ENCODE data around the gene TXNRD1.

Gene TXNRD1

DNA sequence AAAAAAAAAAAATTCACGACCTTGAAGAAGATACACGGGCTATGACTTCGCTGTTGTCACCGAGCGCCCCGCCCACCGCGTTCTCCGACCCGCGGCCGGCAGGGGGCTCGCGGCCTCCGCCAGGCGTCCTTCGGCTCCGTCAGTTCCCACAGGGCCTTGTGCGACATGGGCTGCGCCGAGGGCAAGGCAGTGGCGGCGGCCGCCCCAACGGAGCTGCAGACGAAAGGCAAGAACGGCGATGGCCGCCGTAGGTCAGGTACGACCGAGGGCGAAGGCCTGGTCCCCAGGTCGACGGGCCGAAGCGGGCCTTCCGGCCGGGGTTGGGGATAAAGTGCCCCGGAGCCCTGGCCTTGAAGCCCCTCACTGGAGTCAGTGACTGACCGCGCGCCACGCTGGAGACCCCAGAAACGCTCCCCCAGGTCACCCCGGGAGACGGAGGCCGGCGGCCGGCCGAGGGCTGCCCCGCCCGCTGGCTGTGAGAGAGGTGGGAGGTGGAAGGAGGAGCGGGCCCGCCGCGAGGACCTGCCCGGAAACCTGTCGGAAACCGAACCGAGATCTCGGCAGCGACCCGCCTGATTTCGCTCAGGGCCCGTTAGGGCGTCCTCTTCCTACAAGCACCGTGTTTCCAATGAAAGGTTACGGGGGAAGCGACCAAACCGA lies at the start of gene TXNRD1:
TXNRD1 (plus strand) TSS at position 142 of the 660 bp plus-strand sequence; CDS start at position 166, 24 bp downstream.
- peak; percentile 86 for DNase-seq (ENCODE audit: low read depth)

DNA sequence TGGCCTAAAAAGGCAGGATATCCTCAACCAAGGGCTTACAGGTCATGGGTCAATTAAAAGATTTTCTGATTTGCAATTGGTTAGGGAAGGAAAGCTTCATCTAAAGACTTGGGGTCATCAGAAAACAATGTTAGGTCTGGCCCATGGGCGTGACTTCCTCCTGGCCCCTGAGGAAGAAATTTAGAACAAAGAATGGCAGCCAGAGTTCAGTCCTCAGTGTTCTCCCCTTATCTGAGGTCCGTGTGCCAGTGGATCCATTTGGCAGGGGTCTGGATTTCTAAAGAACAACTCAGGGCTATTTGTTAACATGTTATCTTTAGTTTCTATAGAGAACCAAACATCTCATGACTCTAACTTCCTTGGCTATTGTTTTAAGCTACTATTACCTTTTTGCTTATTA lies 49.8 kb upstream of the TXNRD1 start:
- DNase-seq (ENCODE audit: low read depth), result no peak

DNA sequence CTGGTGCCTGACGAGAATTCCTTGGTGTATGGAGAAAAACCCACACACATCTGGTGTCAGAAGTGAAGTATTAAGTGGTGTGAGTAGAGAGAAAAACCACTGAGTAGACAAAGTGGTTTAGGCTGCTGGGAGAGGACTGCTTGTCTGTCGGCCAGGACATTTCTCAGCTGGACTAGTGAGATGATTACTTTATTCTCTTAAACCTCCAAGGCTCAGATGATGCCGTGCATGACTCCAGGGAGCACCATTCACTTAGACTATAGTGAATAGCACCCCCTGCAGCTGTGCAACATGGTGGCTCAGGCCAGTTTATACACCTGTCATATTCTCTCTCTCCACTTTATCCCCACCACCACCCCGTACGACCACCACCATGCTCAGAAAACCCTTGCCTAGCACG lies 49.1 kb upstream of the TXNRD1 start:
- no peak for DNase-seq (ENCODE audit: low read depth)

DNA sequence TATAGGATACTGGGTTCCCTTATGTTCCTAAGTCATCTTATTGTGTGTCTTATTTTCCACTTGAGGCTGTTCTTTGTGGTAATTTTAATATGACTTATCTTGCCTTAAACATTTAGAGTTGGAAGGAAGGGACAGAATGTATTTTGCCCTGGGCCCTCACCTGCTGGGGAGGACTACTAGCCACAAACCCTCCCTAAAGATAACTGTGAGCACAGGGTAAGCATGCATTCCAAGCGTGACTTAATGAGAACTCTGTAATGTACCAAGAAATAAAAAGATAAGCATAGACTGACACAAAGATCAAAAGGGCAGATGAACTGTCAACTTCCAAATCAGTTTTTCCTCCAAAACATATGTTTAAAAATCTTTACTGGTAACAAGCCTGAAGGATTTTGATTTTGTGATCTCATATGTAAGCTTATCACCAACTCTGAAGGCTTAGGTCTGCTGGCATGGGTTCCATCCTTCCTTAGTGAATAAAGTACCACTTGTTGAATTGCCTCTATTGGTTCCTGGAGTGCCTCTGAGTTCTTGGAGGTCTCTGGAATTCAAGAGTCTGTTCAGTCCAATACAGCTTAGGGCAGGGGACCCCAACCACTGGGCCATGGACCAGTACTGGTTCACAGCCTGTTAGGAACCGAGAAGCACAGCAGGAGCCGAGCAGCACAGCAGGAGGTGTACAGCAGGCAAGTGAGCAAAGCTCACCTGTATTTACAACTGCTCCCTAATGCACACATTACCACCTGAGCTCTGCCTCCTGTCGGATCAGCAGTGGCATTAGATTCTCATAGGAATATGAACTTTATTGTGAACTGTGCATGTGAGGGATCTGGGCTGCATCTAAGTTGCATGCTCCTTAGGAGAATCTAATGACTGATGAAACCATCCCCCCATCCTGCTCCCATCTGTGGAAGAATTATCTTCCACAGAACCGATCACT lies 47.8 kb upstream of the TXNRD1 start:
- DNase-seq (ENCODE audit: low read depth), result no peak

DNA sequence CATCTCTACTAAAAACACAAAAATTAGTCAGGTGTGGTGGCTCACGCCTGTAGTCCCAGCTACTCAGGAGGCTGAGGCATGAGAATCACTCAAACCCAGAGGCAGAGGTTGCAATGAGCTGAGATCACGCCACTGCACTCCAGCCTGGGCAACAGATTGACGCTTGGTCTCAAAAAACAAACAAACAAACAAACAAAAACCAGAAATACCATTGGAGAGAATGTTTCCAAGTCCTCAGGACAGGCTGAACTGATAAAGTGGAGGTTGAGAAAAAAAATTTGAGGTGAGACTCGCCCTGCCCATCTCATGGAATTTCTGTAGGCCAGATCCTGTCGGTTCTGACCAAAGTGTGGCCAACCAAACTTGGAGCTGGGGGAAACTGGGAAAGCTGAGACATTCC lies 47.0 kb upstream of the TXNRD1 start:
- DNase-seq (ENCODE audit: low read depth), result no peak

DNA sequence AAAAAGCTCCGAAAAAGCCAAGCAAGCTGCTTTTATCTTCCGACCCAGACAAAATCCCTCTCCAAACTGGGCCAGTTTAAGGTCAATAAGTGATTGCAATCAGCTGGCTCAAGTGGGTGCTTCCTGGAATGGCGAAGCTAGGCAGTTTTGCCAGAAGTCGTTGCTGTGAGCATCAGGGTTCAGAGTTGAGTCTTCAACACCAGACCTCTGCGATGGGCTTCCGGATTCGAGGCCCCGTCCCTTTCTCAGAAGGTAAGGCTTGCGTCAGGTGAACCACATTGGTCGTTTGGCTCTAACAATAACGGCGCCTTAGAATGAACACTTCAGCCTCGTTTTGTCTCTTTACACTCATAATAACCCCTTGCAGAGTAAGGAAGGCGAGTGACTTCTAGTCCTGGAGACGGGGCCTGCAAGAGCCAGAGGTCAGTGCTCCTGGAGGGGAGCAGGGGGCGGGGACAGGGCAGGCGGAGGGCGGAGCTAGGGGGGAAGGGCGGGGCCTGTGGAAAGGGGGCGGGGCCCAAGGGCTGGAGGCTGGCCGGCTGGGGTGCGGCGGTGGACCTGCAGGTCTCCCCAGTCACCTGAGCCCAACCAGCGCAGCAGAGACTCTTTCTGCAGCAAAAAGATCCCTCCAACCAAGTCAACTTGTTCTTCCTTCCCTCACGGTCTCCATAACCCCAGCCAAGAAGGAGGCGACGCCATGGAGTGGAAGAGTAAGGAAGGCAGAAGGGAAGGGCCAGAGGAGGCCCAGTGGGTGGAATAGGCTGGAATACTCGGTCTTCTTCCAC lies 43.6 kb upstream of the TXNRD1 start:
- DNase-seq (ENCODE audit: low read depth), result no peak

DNA sequence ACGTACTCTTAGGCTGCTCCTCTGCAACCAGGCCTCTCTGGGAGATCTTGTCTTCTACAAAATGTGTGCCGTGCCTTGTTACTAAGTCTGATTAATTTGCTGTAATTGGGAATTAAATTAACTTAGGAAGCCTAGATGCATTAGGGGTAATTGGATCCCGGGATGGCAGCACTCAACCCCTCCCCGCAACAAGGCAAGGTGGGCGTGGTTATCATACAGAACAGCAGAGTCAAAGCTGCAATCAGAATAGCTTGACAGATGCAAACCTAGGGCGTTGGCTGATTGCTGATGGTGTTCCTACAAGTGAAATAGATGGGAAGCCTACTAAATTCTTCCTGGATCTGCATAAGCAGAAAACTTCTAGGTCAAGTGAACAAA lies 43.0 kb upstream of the TXNRD1 start:
- no peak for DNase-seq (ENCODE audit: low read depth)

DNA sequence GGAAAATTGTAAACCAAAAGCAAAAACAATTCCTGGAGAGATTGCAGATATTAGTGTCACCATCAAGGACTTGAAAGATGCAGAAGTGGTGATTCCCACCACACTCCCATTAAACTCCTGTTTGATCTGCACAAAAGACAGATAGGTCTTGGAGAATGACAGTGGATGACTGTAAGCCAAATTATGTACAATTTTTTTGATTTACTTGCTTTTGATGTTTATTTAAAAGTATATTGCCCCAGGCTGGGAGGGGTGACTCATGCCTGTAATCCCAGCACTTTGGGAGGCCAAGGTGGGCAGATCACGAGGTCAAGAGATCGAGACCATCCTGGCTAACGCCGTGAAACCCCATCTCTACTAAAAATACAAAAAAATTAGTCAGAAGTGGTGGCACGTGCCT lies 41.8 kb upstream of the TXNRD1 start:
- DNase-seq (ENCODE audit: low read depth), result peak; percentile 58

DNA sequence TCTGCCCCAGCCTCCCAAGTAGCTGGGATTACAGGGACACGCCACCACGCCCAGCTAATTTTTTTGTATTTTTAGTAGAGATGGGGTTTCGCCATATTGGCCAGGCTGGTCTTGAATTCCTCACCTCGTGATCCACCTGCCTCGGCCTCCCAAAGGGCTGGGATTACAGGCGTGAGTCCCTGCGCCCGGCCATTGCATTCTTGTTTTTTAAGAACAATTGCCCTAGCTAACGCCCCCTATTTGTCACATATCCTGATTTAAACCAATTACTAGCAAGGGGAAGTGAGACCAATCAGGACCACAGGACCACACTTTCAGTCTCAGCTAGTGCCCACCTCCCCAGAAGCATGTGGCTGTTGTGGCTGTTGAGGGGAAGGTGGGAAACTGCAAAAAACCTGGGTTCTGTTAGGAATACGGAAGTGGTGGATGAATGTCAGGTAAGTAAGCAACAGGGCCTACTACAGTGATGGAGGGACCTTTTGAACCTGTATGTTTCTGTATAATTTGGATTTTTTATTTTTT lies 39.8 kb upstream of the TXNRD1 start:
- DNase-seq (ENCODE audit: low read depth), result no peak

DNA sequence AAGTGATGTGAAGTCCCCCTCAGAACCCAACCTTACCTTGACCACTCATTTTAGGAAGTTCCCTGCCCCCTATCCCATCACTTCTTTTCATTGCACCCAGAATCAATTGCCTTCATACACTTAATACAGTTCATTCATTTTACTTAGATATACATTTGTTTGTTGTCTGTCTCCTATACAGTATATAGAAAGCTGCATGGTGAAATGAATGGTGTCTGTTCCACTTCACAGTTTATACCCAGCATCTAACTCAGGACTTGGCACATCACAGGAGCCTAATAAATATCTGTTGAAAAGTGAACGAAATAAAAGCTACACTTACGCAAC lies 38.3 kb upstream of the TXNRD1 start:
- no peak for DNase-seq (ENCODE audit: low read depth)

DNA sequence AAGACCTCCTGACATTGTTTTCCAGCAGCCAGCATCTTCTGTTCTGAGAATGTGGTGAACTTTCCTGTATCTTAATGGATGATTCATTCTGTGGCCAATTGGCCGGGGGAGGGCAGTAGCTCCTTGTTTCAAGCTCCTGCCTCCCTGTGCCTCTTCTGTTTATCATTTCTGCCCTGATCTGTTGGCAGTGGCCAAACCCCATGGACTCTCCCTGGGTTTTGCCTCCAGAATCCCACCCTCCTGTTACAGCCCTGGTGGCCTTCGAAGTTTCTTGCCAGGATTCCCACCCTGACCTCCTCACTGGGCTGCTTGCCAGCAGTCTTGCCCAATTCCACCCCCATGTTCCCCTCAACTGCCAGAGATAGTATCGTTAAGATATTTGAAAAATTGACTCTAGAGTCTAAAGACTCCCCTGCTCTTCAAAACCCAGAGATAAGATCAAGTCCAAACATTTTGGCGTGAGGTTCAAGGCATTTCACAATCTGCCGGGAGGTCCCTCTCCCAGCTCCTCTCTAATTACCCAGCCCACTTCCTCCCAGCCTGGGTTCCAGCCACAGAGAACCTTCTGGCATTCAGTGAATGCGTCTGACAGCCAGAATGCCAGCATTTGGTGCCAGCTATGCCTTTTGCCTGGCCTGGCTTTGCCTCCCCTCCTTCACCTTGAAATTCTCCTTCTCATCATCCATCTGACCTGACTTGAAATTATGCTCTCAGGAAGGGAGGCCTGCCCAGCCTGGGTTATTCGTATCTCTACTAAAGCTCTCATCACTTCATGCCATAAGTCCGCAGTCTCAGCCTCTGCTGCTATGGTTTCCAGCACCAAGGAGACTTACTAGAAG lies 37.7 kb upstream of the TXNRD1 start:
- peak; percentile 93 for DNase-seq (ENCODE audit: low read depth)

DNA sequence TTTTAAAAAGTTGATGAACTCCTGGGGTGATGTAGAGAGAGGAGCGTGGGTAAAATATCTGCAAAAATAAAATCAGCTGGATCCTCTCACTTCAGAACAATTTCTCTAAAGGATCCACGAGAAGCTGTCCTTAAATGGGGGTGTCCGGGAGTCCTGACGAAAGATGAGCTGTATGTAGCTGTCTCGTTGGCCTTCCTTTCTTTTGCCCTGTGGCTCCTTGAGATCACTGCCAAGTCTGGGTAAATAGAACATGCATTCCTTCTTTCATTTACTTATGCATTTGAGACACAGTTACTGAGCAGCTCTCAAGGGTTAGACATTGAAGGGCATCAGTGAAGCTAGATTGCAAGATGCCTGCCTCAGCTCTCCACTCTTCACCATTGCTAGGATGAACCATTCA lies 35.2 kb upstream of the TXNRD1 start:
- DNase-seq (ENCODE audit: low read depth), result no peak

DNA sequence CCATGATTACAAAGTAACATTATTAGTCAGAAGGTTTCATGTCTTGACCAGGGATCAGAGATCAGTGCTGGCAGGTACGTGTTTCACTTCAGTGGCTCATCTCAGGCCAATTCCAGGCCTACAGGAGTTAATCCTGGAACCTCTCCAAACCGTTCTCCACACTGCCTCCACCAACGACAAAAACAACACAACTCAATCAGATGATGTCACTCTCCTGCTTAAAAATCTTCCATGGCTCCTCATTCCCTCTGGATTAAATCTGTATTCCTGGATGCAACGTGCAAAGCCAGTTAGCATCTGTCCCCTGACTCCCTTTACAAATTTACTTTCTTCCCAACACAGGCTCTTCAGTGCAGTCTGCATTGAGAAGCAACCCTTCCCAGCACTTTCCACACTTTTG lies 34.3 kb upstream of the TXNRD1 start:
- DNase-seq (ENCODE audit: low read depth), result peak; percentile 15

DNA sequence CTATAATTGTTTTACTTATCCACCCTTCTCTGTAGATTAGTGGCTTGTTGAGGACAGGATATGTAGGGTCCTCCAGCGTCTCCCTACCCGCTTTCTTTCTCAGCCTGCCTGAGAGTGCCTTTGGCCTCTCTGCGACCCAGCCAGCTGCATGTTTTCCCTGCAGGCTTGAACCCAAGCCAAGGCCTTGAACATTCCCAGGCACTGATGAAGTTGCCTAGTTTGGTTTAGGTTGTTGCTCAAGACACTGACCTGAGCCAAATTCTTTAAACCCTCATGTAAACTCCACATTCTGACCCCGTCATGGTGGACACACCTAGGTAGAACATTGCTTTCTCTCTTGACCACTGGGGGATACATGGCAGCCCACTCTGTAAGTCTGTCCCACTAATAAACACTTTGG lies 33.4 kb upstream of the TXNRD1 start:
- peak; percentile 50 for DNase-seq (ENCODE audit: low read depth)

DNA sequence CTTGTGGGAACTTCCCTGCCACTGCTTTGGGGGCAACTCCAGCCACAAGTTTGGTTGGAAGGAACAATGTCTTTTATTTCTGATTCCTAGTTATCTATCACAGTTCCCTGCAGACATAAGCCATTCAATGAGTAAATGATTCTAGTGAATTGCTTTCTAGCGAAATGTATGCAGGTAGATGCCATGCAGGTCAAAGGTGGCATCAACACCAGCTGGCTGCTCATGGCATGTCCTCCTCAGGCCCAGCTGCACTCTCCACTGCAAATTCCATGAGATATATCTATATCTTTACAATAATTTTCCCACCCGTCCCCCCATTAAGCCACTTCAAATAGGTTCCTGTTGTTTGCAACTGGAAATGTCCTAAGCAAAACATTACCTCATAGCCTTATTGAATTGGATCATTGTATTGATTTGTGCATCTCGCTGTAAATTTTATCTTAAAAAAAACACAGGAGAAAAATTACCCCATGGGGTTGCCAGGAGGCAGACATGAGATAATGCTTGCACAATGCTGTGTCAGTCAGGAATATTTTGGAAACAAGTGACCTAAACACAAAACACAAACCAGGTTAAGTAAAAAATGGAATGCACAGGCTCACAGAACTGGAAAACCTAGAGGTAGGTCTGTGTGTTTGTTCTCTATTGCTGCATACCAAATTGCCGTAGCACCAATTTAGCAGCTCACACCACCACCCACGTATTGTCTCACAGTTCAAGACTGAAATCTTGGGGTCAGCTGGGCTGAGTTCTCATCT lies 32.8 kb upstream of the TXNRD1 start:
- no peak for DNase-seq (ENCODE audit: low read depth)

DNA sequence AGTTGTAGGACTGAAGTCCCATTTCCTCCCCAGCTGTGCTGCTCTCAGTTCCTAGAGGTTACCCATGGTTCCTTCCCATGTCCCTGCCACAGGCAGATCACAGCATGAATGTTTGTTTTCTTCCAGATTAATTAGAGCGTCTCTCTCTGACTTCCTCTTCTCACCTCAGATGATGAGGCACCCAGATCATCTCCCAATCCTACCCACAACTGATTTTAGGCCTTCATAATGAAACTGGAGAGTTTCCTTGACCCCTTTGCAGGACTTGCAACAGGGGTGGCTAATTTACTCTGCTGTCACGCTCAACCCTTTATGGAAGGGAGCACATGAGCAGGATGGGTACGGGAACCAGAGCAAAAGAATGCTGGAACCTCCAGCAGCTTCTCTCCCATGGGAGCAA lies 32.1 kb upstream of the TXNRD1 start:
- no peak for DNase-seq (ENCODE audit: low read depth)

DNA sequence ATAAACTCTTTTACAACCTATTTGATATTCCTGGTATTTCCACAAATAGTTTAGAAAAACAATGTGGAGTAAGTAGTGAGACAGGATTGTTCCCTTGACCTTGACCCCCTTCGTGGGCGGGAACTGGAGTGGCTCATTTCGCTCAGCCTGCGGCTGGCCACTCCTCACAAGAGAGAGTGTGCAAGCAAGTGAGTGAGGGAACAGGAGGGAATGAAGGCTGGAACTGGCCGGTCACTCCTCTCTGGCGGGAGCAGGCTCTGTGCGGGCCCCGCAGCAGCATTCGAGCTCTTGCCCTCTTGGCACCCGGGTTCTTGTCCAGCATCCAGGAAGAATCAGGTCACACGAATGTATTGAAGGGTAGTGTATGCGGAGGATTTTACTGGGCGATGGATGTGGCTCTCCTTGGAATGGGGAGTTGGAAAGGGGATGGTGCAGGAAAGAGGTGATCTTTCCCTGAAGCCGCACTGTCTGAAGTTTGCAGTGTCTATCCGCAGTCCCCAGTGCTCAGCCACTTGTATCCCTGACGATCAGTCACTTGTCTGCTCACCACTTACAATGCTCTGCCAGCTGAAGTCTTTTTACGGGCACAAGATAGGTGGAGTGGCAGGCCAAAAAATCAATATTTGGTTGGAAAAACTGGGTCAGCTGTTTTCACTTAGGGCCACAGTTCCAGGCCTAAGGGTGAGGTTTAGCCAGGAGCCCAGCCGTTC lies 28.0 kb upstream of the TXNRD1 start:
- no peak for DNase-seq (ENCODE audit: low read depth)

DNA sequence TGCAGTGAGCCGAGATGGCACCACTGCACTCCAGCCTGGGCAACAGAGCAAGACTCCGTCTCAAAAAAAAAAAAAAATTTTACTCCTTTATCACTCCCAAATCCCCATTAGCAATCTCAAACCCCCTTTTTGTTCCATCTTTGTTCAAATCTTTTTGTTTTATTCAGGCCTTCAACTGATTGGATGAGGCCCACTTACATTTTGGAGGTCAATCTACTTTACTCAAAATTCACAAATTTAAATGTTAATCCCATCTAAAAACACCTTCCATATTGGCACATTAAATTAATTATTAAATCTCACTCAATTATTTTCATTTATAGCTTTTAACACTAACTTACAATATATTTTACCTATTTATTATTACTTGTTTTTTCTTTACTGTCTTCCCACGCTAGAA lies 27.0 kb upstream of the TXNRD1 start:
- DNase-seq (ENCODE audit: low read depth), result no peak

DNA sequence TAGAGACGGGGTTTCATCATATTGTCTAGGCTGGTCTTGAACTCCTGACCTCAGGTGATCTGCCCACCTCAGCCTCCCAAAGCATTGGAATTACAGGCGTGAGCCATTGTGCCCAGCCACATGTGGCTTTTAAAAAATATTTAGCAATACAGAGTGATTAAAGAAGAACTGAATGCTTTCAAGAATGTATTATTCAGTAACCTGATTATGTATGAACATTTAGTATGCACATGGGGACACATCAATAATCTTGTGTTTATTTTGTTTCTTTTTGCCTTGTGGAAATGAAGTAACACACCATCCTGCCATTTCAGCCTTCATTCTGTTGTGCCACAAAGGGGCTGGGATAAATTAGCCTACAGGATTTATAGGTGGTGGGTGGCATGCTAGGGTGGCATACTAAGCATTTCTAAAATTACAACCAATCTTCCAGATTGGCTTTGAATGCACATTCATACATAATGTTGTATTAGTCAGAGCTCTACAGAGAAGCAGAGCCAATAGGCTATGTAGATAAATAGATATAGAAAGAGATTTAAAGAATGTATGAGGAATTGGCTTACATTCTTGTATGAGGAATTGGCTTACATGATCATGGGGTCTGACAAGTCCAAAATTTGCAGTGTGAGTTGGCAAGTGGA lies 25.5 kb upstream of the TXNRD1 start:
- peak; percentile 49 for DNase-seq (ENCODE audit: low read depth)

All from ELR (cell line).